Neuron (in vitro differentiated cells): Measurements from ENCODE around the gene PLEKHA4.

ENCODE experiments used
- H2AFZ ChIP-seq: one replicate; pipeline ENCODE4 v1.6.1; 2013; ENCODE audit warnings: low read depth, mild to moderate bottlenecking, inconsistent platforms, low read length, moderate library complexity
- H3K27me3 ChIP-seq: one replicate; pipeline ENCODE4 v1.6.1; 2013; ENCODE audit warnings: low read length; ENCODE audit not compliant: insufficient read depth
- H3K36me3 ChIP-seq: one replicate; pipeline ENCODE4 v1.6.1; 2013; ENCODE audit warnings: low read length; ENCODE audit not compliant: insufficient read depth
- H3K4me1 ChIP-seq: one replicate; pipeline ENCODE4 v1.6.1; 2013; ENCODE audit warnings: low read length; ENCODE audit not compliant: insufficient read depth
- H3K4me3 ChIP-seq: 2 replicates; pipeline ENCODE4 v1.5.1; 2013; ENCODE audit warnings: mild to moderate bottlenecking, low read length, moderate library complexity
- H3K9me3 ChIP-seq: one replicate; pipeline ENCODE4 v1.6.1; 2013; ENCODE audit warnings: low read length

PLEKHA4 gene

GRCh38 chr19:48819366-48819816 is 49.0 kb downstream of the PLEKHA4 start:
- H3K9me3 ChIP-seq, result peaks cover 5% of the 10 kb centered on the region
- H2AFZ ChIP-seq, result no peak overlapping the region
- no peaks in the 10 kb centered on the region for H3K4me1 ChIP-seq
- no peaks in the 10 kb centered on the region for H3K27me3 ChIP-seq
- no peak overlapping the region for H3K4me3 ChIP-seq
- no peaks in the 10 kb centered on the region for H3K36me3 ChIP-seq

GRCh38 chr19:48818234-48818820 is 50.1 kb downstream of the PLEKHA4 start:
- Histone ChIP-seq H3K36me3 (no peaks in the 10 kb centered on the region), H3K27me3 (no peaks in the 10 kb centered on the region), H3K9me3 (peaks cover 5% of the 10 kb centered on the region), H3K4me1 (no peaks in the 10 kb centered on the region), H3K4me3 (no peak overlapping the region), H2AFZ (no peak overlapping the region)

- Histone ChIP-seq H3K4me1 (no peaks in the 10 kb centered on the region), H3K9me3 (peaks cover 5% of the 10 kb centered on the region), H3K36me3 (no peaks in the 10 kb centered on the region), H2AFZ (no peak overlapping the region), H3K4me3 (no peak overlapping the region), H3K27me3 (no peaks in the 10 kb centered on the region)
These were observed 50.8 kb downstream of the PLEKHA4 start for GRCh38 chr19:48817585-48818124.

DNA sequence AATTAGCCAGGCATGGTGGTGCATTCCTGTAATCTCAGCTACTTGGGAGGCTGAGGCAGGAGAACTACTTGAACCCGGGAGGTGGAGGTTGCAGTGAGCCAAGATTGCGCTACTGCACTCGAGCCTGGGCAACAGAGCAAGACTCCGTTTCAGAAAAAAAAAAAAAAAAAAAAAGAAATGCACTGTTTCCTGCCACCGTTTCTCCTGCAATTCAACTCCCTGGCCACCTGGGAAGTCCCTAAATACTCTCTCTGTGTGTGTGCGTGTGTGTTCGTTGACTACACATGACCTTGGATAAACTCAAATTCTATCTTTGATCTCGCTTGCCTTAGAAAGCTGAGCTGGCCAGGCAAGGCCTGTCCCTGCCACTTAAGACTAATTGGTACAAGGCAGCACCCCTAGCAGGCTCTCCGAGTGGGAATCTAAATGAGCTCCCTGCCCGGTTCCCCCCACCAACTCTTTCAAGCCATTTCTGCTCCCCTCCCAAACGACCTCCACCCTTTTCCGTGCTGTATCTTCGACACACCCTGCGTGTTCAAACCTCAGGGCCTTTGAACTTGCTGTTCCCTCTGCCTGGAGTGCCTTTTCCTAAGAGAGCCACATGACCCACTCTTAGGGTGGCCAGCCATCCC is 52.4 kb downstream of the PLEKHA4 start:
- Histone ChIP-seq H3K27me3 (no peaks in the 10 kb centered on the region), H3K4me3 (no peak overlapping the region), H3K36me3 (no peaks in the 10 kb centered on the region), H3K9me3 (no peaks in the 10 kb centered on the region), H3K4me1 (no peaks in the 10 kb centered on the region), H2AFZ (no peak overlapping the region)

- H2AFZ ChIP-seq, result no peak overlapping the region
- no peaks in the 10 kb centered on the region for H3K36me3 ChIP-seq
- no peaks in the 10 kb centered on the region for H3K27me3 ChIP-seq
- H3K9me3 ChIP-seq, result no peaks in the 10 kb centered on the region
- no peak overlapping the region for H3K4me3 ChIP-seq
- H3K4me1 ChIP-seq, result peaks cover 3% of the 10 kb centered on the region
These were observed 53.5 kb downstream of the PLEKHA4 start for GRCh38 chr19:48814895-48815294.

GRCh38 chr19:48813123-48813913 is 55.1 kb downstream of the PLEKHA4 start:
- peaks cover 6% of the 10 kb centered on the region for H3K4me1 ChIP-seq
- no peaks in the 10 kb centered on the region for H3K36me3 ChIP-seq
- no peaks in the 10 kb centered on the region for H3K27me3 ChIP-seq
- H3K9me3 ChIP-seq, result no peaks in the 10 kb centered on the region
- no peak overlapping the region for H2AFZ ChIP-seq
- no peak overlapping the region for H3K4me3 ChIP-seq

DNA sequence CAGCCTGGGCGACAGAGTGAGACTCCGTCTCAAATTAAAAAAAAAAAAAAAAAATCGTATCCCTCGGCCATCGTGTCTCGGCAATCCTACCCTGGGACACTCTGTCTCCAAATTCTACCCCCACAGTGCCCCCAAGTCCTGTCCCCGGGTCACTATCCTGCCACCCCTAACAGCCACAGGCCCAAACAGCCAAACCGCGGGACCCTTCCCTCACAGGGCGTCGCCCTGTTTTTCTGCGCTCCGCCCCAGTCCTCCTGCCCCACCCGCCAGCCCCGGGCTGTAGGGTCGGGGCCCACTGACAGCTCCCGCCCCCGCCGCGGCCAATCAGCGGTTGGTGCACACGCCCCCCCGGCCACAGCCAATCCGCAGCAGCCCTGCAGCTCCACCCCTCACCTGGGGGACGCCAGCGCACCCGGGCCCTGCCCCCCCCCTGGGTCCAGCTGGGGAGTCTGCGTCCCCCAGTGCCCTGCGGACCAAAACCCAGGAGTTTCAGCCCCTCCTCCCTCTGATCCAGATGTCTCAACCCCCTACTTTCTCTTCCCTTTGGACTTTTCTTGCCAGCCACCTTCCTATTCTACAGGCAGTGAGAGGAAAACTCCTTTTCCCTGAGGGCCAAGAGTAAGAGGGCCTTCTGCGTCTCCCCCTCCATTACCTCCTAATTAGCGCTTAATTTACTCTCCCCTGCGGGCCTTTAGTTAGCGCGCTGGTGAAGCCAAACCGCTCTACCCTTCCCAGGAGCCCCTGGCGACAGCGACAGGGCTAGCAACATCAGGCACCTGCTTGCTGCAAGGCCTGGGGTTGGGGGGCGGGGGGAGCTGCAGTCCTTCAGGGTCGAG is 56.1 kb downstream of the PLEKHA4 start:
- Histone ChIP-seq H3K36me3 (no peaks in the 10 kb centered on the region), H3K4me1 (peaks cover 6% of the 10 kb centered on the region), H2AFZ (no peak overlapping the region), H3K27me3 (no peaks in the 10 kb centered on the region), H3K4me3 (no peak overlapping the region), H3K9me3 (no peaks in the 10 kb centered on the region)

DNA sequence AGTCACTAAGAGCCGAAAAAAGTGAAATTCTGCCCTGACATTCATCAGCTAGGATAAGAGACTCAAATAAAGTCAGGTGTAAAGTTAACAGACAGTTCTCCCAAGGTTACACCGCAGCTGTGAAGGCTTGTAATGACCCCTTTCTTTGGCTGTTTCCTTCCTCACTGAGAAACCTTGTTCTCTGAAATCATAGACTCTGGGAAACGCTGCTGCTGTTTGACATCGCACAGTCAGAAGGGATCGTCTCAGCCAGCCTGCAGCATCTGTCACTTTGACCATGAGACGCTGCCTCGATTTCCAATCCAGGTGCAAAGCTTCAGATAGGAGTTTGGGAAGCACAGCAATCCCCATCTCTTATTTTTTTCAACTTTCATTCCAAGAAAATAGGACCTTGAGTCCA is 58.3 kb downstream of the PLEKHA4 start:
- no peaks in the 10 kb centered on the region for H3K27me3 ChIP-seq
- H3K4me1 ChIP-seq, result peaks cover 6% of the 10 kb centered on the region
- no peaks in the 10 kb centered on the region for H3K36me3 ChIP-seq
- H3K9me3 ChIP-seq, result no peaks in the 10 kb centered on the region
- H3K4me3 ChIP-seq, result peak overlapping the region; percentile 71
- H2AFZ ChIP-seq, result peak overlapping the region; percentile 87

GRCh38 chr19:48807590-48808308 is 60.7 kb downstream of the PLEKHA4 start:
- Histone ChIP-seq H3K4me3 (no peak overlapping the region), H3K36me3 (no peaks in the 10 kb centered on the region), H2AFZ (no peak overlapping the region), H3K27me3 (no peaks in the 10 kb centered on the region), H3K9me3 (no peaks in the 10 kb centered on the region), H3K4me1 (peaks cover 6% of the 10 kb centered on the region)

DNA sequence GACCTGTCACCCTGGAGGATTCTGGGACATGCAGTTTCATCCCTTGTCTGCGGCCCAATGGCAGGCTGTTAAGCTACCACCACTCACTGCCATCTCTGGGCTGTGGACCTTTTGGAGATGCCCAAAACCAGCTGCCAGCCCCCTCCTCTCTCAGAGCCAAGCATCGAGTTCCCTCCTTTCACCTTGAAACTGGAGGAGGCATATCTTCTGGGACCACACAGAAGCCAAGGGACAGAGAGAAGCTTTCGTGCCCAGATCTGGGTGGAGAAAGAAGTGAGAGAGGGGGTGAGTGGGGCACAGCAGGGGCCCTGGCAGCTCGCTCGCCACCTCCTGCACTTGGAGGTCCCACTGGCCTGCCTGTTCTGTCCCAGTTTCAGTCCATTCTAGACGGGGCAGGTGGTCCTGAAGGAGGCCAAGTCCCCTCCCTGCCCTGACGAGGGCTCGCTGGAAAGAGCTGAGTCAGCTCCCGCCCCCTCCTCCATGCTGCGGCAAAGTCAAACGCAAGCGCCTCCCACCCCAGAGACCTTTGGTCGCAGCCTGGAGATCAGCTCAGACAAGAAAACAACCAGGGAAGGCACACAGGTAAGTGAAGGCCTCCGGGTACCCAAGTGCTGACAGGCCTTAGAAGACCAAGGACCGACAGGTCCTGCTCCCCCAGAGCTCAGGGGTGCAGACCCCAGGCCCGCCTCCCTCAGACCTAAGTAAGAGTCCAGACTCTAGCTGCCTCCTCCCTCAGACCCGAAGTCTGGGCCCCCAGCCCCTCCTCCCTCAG is 61.4 kb downstream of the PLEKHA4 start:
- Histone ChIP-seq H3K36me3 (no peaks in the 10 kb centered on the region), H3K4me3 (no peak overlapping the region), H3K27me3 (no peaks in the 10 kb centered on the region), H3K4me1 (peaks cover 6% of the 10 kb centered on the region), H2AFZ (no peak overlapping the region), H3K9me3 (no peaks in the 10 kb centered on the region)

- Histone ChIP-seq H3K4me3 (no peak overlapping the region), H3K36me3 (no peaks in the 10 kb centered on the region), H3K27me3 (no peaks in the 10 kb centered on the region), H3K4me1 (peaks cover 6% of the 10 kb centered on the region), H2AFZ (no peak overlapping the region), H3K9me3 (no peaks in the 10 kb centered on the region)
These were observed 61.9 kb downstream of the PLEKHA4 start for GRCh38 chr19:48806518-48806817.

GRCh38 chr19:48805452-48805851 is 63.0 kb downstream of the PLEKHA4 start:
- Histone ChIP-seq H3K9me3 (no peaks in the 10 kb centered on the region), H3K27me3 (no peaks in the 10 kb centered on the region), H3K4me3 (no peak overlapping the region), H3K36me3 (no peaks in the 10 kb centered on the region), H2AFZ (no peak overlapping the region), H3K4me1 (peaks cover 6% of the 10 kb centered on the region)
